HCT116 (cell line): ENCODE results near the gene SYAP1. TPM values are rescaled to one million over a fixed set of nuclear protein-coding genes. Genes with fewer than 3 reads are reported as not detected.

Source experiments
- ATAC-seq: fragments of 200-7000 bp; cut with Tn5 transposase; 2 replicates; pipeline ENCODE4 v1.9.1; 2020; ENCODE audit warnings: mild to moderate bottlenecking, moderate library complexity
- BruUV-seq: library from RNA; stranded (reverse); fragments of 400-500 nt; replicated peaks from 2 replicates; lab custom pipeline; 2021; lab: Mats Ljungman, UMichigan
- CTCF ChIA-PET: fragments of 300-600 bp; sonication (Branson Sonifier 250); formaldehyde crosslinking; loops from one replicate; lab custom pipeline; 2021; ENCODE audit warnings: antibody characterized with exemption; lab: Charles Lee
- POLR2A ChIA-PET: fragments of 300-600, 350-600 bp; sonication (Branson Sonifier 250); formaldehyde crosslinking; loops from one replicate; lab custom pipeline; 2021; ENCODE audit warnings: antibody characterized with exemption; lab: Charles Lee
- RAD21 ChIA-PET, 2 experiments: fragments of 300-600 bp; sonication (Branson Sonifier 250); formaldehyde crosslinking; loops; one replicate each; lab custom pipeline; 2023; ENCODE audit warnings: low total read pairs in 2 of 2; ENCODE audit not compliant: uncharacterized antibody in 2 of 2, unreplicated experiment in 2 of 2, low non-redundant PET in 1 of 2; lab: Charles Lee
- DNase-seq: peaks from one replicate; pipeline ENCODE4 v3.0.0-alpha.2; 2010; ENCODE audit warnings: low read depth, low spot score
- H2AFZ ChIP-seq: fragments of 200-600 bp; shearing (Covaris generic), sonication (generic); 2 replicates; pipeline ENCODE4 v1.6.1; 2017; ENCODE audit warnings: low read depth, mixed run types, mixed read lengths, antibody characterized with exemption, low read length; ENCODE audit not compliant: poor library complexity, severe bottlenecking
- H3K27ac ChIP-seq: 2 replicates; pipeline ENCODE4 v1.5.1; 2012; ENCODE audit warnings: low read depth, low read length
- H3K27me3 ChIP-seq: fragments of 200-600 bp; sonication (generic); 2 replicates; pipeline ENCODE4 v1.6.1; 2016; ENCODE audit warnings: mixed run types, low read length, mixed read lengths; ENCODE audit not compliant: insufficient read depth
- H3K36me3 ChIP-seq, 2 experiments: fragments of 200-500 bp in 1 of 2; fragments of 200-600 bp in 1 of 2; sonication (Bioruptor generic) in 1 of 2; sonication (generic) in 1 of 2; 2 replicates each; pipeline versions ENCODE4 v1.5.1 to v1.6.1; 2014 to 2016; ENCODE audit warnings: low read length in 2 of 2, inconsistent platforms in 1 of 2, mixed read lengths in 1 of 2, mixed run types in 1 of 2; ENCODE audit not compliant: insufficient read depth in 2 of 2, control insufficient read depth in 1 of 2
- H3K4me1 ChIP-seq, 2 experiments: fragments of 200-600 bp in 1 of 2; sonication (generic) in 1 of 2; 2 replicates each; pipeline versions ENCODE4 v1.5.1 to v1.6.1; 2012 to 2017; ENCODE audit warnings: low read length in 2 of 2, inconsistent platforms in 1 of 2, mild to moderate bottlenecking in 1 of 2, mixed read lengths in 1 of 2, mixed run types in 1 of 2, moderate library complexity in 1 of 2; ENCODE audit not compliant: insufficient read depth in 2 of 2, control insufficient read depth in 1 of 2
- H3K4me2 ChIP-seq: fragments of 200-600 bp; sonication (generic); 2 replicates; pipeline ENCODE4 v1.6.1; 2017; ENCODE audit warnings: mixed run types, low read length, mixed read lengths
- H3K4me3 ChIP-seq, 2 experiments: fragments of 200-600 bp in 1 of 2; sonication (generic) in 1 of 2; replicated peaks in 1 of 2; 2 replicates each; pipeline ENCODE4 v1.5.1; 2011 to 2016; ENCODE audit warnings: low read length in 2 of 2, control low read depth in 1 of 2, low read depth in 1 of 2, mild to moderate bottlenecking in 1 of 2, mixed read lengths in 1 of 2, mixed run types in 1 of 2
- H3K79me2 ChIP-seq: fragments of 200-600 bp; sonication (generic); 2 replicates; pipeline ENCODE4 v1.6.1; 2017; ENCODE audit warnings: mild to moderate bottlenecking, mixed run types, low read length, moderate library complexity, mixed read lengths; ENCODE audit not compliant: insufficient read depth
- H3K9ac ChIP-seq: fragments of 200-600 bp; sonication (generic); 2 replicates; pipeline ENCODE4 v1.6.1; 2016; ENCODE audit warnings: low read length, mixed read lengths
- H3K9me2 ChIP-seq: fragments of 200-600 bp; sonication (generic), shearing (Covaris generic); 2 replicates; pipeline ENCODE4 v1.6.1; 2017; ENCODE audit warnings: mixed run types, mild to moderate bottlenecking, moderate library complexity; ENCODE audit not compliant: insufficient read depth
- H3K9me3 ChIP-seq, 2 experiments: fragments of 200-500 bp in 1 of 2; fragments of 200-600 bp in 1 of 2; sonication (Bioruptor generic) in 1 of 2; sonication (generic) in 1 of 2; 2 replicates each; pipeline ENCODE4 v1.6.1; 2014 to 2017; ENCODE audit warnings: low read length in 2 of 2, mixed read lengths in 2 of 2, inconsistent platforms in 1 of 2, low read depth in 1 of 2, mild to moderate bottlenecking in 1 of 2, mixed run types in 1 of 2, moderate library complexity in 1 of 2; ENCODE audit not compliant: control insufficient read depth in 1 of 2, insufficient read depth in 1 of 2
- H4K20me1 ChIP-seq: fragments of 200-600 bp; sonication (generic), shearing (Covaris generic); 2 replicates; pipeline ENCODE4 v1.6.1; 2017; ENCODE audit warnings: mixed run types, mild to moderate bottlenecking, moderate library complexity; ENCODE audit not compliant: insufficient read depth
- CBX3 ChIP-seq: IDR thresholded peaks from 2 replicates; pipeline ENCODE4 v1.6.1; 2012; ENCODE audit warnings: low read depth
- CEBPB ChIP-seq: IDR thresholded peaks from 2 replicates; pipeline ENCODE4 v1.6.1; 2012; ENCODE audit warnings: low read depth
- EGR1 ChIP-seq: IDR thresholded peaks from 2 replicates; pipeline ENCODE4 v1.6.1; 2012; ENCODE audit warnings: low read depth
- ELF1 ChIP-seq: IDR thresholded peaks from 2 replicates; pipeline ENCODE4 v1.6.1; 2012; ENCODE audit warnings: low read depth, borderline replicate concordance
- FOSL1 ChIP-seq: IDR thresholded peaks from 2 replicates; pipeline ENCODE4 v1.6.1; 2012; ENCODE audit warnings: low read depth
- JUND ChIP-seq: IDR thresholded peaks from 2 replicates; pipeline ENCODE4 v1.6.1; 2012
- POLR2AphosphoS5 ChIP-seq: IDR thresholded peaks from 2 replicates; pipeline ENCODE4 v1.6.1; 2011; ENCODE audit warnings: mild to moderate bottlenecking, low read depth, low read length, moderate library complexity
- TCF7L2 ChIP-seq: IDR thresholded peaks from 2 replicates; pipeline ENCODE4 v1.7.0; 2011; ENCODE audit warnings: borderline replicate concordance, inconsistent platforms; ENCODE audit not compliant: insufficient read depth, insufficient read length; ENCODE audit errors: extremely low read depth
- ZFX ChIP-seq: fragments of 450-650 bp; IDR thresholded peaks from 2 replicates; pipeline ENCODE4 v1.6.1; 2017
- intact Hi-C: fragments of 100-400 bp; cut with micrococcal nuclease; formaldehyde crosslinking; loops from 2 replicates; pipeline ENCODE4 v1.10.0; 2022
- total RNA-seq: library from RNA; stranded (reverse); gene quantifications from one replicate; pipeline ENCODE4 v1.2.1, GENCODE V29; 2021; ENCODE audit not compliant: unreplicated experiment
- TF ChIP-seq, protein P1 (sequence below): IDR thresholded peaks from 2 replicates; pipeline ENCODE4 v1.6.1; 2012; ENCODE audit warnings: low read depth

Gene SYAP1
- total RNA-seq, 1 experiment from 2014 or later, result 24.8 TPM

DNA sequence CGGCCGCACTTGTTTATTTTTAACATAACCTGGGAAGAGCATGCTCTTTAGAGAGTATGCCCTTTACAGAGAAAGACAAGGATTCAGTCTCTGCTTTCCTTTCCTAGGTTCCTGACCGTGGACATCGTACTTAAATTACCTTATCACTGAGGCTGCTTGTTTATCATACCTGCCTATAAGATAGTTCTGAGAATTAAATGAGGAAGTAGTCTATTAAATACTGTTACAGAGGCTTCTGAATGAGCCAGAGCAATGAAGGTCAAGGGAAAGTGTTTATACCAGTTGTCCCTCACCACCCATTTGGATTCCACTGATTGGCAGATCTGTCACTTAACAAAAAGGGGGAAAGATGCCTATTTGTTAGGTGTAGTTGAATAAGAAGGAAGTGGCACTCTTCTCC lies 76.9 kb downstream of the SYAP1 start:
- Histone ChIP-seq H3K9me3 (no peaks in the 10 kb centered on the region), H3K27ac (no peak overlapping the region), H3K79me2 (peaks cover 89% of the 10 kb centered on the region), H3K36me3 (peaks cover 6 to 12% of the 10 kb centered on the region in 2 experiments; a peak in 2 of 4 replicates), H3K4me1 (no peaks in the 10 kb centered on the region), H3K9me2 (no peaks in the 10 kb centered on the region), H4K20me1 (no peaks in the 10 kb centered on the region), H2AFZ (no peak overlapping the region), H3K4me3 (no peak overlapping the region), H3K9ac (no peak overlapping the region), H3K27me3 (no peaks in the 10 kb centered on the region), H3K4me2 (no peak overlapping the region)
- DNase-seq (no peak), ATAC-seq (no peak)
- TF ChIP-seq ZFX (no peak), JUND (no peak), ELF1 (no peak), EGR1 (no peak), POLR2AphosphoS5 (no peak), TCF7L2 (no peak), CBX3 (no peak), CEBPB (no peak), FOSL1 (no peak)
- TF ChIP-seq, protein P1, sequence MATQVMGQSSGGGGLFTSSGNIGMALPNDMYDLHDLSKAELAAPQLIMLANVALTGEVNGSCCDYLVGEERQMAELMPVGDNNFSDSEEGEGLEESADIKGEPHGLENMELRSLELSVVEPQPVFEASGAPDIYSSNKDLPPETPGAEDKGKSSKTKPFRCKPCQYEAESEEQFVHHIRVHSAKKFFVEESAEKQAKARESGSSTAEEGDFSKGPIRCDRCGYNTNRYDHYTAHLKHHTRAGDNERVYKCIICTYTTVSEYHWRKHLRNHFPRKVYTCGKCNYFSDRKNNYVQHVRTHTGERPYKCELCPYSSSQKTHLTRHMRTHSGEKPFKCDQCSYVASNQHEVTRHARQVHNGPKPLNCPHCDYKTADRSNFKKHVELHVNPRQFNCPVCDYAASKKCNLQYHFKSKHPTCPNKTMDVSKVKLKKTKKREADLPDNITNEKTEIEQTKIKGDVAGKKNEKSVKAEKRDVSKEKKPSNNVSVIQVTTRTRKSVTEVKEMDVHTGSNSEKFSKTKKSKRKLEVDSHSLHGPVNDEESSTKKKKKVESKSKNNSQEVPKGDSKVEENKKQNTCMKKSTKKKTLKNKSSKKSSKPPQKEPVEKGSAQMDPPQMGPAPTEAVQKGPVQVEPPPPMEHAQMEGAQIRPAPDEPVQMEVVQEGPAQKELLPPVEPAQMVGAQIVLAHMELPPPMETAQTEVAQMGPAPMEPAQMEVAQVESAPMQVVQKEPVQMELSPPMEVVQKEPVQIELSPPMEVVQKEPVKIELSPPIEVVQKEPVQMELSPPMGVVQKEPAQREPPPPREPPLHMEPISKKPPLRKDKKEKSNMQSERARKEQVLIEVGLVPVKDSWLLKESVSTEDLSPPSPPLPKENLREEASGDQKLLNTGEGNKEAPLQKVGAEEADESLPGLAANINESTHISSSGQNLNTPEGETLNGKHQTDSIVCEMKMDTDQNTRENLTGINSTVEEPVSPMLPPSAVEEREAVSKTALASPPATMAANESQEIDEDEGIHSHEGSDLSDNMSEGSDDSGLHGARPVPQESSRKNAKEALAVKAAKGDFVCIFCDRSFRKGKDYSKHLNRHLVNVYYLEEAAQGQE, result no peak
- RAD21 ChIA-PET, result no interaction called here
- intact Hi-C loops, result no loop called here
- CTCF ChIA-PET, result no interaction called here
- BruUV-seq, result no TSS peak
- POLR2A ChIA-PET, result no interaction called here
